ENCODE measurements around the gene EXOSC7.
"Not testable (repeated sequence)": the region's sequence is repeated elsewhere in the genome, so short reads cannot be mapped to it uniquely, and the experiment has no call there.

Gene EXOSC7

DNA sequence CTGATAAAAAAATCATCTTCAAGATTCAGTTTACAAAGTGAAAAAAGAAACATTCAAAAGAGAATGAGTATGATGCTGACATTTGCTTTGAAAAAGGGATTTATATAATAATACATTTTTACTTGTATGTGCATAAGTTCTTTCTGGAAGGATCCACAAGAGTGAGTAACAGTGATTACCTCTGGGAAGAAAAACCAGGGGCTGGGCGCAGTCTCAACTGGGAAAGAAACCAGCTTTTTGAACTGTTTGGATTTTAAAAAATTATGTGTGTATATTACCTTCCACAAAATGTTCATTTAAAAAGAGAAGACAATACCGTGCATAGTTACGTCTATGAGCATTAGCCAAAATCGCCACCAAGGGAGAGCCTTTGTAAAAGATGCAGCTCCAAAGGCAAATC, 51.4 kb downstream of the EXOSC7 start:
- peak; percentile 53 for DNase-seq

DNA sequence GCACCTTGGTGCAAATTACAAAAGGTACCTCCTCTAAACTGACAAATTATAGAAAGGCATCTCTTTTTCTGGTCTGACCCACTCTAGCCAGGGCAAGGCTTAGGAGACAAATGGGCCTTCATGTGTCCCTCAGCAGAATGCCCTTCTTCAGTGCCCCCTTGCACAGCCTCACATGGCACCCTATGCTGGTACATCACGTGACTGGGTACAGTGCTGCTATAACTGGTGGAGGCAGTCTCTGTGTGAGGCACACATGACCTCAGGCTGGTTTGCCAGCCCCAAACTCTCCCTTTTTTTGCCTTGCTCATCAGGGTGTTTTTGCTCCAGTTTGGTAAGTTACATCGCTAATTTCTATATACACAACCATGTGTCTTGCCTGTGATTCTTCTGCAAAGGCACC, 53.2 kb downstream of the EXOSC7 start:
- no peak for DNase-seq

DNA sequence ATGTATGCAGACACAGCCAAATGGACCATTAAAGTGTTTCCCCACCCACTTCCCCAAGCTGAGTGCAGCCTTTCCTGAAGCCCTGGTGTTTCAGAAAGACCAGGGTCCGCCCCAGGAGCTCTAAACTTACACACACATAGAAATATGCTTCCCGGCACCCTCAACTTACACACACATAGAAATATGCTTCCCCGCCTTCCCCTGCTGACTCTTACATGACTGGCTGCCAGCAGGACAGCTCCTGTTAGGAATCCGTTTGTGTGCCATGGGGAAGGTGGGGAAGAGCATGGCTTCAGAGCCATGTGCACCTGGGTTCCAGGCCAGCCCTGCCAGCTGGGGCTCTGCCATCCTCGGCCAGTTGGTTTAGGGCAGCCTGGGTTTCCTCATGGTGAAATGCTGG, 53.6 kb downstream of the EXOSC7 start:
- DNase-seq = peak; percentile 58

DNA sequence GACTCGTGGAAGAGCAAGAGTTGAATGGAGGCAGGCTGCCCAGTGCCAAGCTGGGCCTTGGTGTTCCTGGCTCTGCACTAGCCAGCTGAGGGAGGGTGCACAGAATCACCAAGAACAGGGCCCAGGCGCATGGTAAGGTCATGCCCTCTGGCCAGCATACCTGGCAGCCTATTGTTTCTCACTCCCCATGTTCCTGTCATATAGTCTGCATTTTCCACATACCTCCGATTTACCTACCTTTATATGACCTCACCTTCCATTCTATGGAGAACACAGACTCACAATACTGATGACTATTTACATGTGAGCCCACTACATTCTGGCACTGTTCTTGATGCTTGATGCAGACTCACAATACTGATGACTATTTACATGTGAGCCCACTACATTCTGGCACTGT, 55.5 kb downstream of the EXOSC7 start:
- no peak for DNase-seq

DNA sequence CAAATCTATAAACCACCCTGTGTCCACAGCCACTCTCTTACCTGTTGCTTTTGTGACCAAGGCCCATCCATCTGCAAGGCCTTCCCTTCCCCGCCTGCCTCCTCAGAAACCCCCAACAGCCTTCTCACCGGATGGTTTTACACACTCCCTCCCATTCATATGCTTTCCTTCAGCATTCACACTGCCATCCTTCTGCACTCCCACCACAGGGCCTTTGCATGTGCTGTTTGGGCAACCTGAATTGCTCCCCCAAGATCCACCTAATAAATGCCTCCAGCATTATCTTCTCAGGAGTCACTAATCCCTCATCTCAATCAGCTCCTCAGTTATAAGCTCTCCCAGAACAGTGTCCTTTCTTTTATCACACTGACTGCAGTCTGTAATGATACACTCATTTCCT, 56.1 kb downstream of the EXOSC7 start:
- DNase-seq = no peak

DNA sequence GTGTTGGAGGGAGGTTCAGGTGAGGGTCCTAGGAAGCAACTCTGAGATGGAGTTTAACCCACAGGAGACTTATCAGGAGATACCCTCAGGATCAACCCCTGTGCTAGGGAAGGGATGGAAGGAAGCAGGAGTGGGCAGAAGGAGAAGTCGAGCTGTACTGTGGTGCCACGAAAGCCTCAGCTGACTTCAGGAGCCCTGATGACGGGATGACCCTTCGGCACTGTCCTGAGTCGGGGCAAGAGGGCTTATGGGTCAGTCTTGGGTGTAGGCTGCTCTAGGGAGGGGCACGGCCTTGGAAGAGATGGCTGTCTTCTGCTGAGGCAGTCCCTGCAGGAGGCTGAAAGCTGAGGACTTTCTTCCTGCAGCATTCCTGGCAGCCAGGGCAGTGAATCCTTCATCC, 57.7 kb downstream of the EXOSC7 start:
- DNase-seq = no peak

DNA sequence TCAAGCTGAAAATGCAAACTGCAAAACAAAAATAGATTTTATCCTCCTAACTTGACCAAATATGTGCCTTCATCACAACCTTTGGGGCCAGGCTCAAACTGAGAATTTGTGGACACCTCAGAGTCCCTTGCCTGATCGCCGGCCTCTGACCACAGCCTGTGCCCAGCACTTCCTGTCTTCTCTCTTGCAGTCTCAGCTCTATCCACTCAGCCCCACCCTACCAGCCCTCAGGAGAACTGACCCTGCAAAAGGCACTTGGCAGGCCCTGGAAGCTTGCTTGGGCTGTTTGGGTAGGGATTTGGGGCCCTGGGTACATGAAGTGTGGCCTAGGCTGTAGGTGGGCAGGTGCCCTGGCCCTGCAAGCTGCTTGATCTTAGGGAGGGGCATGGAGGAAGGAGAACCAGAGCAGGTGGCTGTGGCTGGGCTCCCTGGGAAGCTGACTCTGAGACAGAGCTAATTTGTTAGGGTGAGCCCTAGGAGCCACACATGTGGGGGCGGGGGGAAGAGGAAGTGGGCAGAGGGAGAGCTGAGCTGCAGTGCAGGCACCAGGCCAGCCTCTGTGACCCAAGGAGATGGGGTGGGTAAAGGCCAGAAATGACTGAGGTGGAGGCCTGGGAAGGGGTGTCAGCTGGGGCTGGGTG, 58.7 kb downstream of the EXOSC7 start:
- DNase-seq = peak; percentile 65

DNA sequence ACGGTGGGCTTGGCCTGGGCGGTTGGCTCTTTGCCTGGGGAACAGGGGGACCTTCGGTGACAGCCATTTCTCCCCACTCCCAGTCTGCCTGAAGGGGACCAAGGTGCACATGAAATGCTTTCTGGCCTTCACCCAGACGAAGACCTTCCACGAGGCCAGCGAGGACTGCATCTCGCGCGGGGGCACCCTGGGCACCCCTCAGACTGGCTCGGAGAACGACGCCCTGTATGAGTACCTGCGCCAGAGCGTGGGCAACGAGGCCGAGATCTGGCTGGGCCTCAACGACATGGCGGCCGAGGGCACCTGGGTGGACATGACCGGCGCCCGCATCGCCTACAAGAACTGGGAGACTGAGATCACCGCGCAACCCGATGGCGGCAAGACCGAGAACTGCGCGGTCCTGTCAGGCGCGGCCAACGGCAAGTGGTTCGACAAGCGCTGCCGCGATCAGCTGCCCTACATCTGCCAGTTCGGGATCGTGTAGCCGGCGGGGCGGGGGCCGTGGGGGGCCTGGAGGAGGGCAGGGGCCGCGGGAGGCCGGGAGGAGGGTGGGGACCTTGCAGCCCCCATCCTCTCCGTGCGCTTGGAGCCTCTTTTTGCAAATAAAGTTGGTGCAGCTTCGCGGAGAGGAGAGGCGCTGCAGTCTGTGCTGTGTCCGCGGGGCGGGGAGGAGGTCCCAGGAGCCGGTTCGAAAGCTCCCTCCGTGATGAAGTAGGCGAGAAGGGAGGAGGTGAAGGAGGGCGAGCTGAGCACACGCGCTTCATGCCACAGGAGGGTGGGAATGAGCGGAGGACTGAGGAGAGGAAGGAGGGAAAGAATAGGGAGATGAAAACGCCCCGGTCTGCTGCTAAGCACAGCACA, 59.6 kb downstream of the EXOSC7 start:
- peak; percentile 61 for DNase-seq

DNA sequence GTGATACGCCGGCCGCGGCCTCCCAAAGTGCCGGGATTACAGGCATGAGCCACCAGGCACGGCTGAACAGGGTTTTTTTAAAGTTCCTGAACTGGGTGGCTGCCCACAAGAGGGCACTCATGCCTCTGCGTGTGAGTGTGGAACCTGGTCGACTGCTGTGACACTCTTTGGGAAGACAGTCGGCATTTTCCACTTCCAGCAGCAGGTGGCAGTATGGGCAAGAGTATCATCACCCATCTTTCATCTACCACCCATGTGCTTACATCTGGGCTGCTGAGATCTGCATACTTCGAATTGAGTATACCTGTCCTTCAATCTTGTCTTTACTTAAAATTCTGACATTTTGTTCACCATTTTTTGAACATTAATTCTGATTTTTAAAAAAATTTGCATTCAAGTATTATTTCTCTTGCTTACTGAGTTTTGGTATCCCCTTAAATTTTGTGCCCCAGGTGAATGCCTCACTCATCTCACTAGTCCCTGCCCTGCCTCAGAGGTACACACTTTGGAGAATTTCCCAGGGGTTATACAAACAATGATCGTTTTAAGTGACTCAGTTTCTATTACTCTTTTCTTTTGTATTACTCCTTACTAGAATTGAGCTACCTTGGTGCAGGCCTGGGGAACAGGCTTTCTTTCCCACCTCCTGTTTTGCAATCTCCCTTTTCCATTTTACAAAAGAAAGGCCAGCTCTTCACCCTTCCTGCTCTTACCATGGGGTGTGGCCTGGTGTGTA, 61.8 kb downstream of the EXOSC7 start:
- peak; percentile 93 for DNase-seq

DNA sequence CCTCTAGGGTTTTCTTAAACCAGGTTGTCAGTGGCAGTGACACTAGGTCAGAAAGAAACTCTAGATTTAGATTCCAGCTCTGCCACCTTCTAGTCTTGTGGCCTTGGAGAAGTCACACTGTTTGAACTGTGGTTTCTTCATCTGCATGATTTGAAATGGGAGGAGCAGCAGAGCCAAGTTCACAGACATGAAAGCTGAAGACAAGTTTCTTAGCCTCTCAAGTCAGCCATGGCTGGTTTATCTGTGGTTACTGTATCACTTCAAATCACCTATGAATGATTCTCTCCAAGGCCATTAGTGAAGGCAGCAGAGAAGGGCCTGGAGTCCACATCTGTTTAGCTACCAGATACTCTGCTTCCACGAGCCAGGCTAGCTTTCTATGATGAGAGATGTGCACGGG, 65.6 kb downstream of the EXOSC7 start:
- DNase-seq = no peak

DNA sequence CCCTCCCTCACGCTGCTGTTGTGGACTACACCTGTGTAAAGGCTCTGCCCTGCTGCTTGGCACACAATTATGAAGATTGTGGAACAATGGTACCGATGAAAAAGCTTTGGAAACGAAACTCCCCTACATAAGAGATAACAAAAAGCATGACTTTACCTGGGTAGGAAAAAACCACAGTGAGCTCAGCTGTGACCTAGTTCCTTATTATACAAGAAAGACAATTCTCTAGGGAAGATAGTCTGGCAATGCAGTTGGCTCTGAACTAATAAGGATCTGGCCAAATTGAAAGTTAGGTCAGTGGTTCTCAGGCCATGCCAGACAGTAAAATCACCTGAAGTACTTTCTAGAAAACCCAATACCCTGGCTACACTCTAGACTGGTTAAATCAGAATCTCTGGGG, 66.1 kb downstream of the EXOSC7 start:
- no peak for DNase-seq

DNA sequence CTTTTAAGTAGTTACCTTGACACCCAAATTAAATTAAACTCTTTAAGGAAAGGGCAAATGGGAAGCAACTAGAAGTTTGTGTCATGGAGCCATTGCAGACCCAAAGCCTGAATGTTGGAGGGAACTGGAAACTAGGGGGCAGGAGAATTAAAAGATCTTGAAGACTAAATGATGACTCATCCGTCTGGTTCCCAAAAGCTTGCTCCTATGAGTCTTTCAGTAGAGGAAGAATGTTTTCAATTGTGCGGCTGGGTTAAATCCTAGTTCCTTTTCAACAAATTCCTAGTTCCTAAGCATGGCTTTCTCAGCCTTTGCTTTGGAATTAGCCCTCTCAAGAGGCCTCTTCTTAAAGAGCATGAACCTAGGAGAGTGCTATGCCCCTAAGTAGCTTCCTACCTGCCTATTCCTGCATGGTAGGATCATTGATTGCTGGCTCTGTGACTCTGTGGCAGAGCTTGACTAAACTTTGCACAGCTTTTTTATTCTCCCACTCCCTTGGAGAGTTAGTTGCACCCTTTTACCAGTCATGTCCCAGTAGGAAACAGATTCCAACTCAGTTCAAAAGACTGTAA, 67.8 kb downstream of the EXOSC7 start:
- DNase-seq = no peak

DNA sequence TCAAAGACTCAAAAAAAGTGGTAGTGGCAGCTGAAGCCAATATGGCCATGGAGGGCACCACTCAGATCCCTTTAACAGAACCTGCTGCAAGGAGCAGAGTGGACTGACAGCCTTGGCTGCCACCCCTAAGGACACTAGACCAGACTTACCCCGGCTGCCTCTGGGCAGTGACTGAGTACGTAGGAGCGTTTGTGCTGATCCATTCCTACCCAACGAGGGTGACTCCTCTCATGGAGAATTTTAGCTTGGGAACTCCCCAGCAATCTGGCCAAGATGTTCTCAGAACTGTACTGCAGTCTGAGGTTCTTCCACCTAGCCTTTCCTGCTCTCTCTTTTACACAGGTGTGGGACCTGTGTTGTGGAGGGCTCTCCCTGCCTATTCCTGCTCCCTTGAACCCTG, 72.2 kb downstream of the EXOSC7 start:
- no peak for DNase-seq

DNA sequence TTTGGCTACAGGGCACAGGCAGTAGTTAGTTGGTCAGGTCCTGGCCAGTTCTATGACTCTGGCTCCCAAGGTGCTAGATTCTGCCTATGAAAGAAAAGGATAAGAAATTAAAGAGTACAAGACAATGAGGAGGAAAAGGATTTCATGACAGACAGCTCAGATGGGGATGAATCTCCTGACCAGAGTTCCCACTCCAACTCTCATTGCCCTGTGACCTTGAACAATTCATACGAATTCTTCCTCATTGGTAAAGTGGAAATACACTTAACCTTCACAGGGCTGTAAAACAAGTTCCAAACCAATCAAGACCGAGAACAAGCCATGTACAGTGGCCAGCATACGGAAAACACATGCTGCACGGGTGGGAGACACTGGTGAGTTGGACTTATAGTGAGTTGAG, 73.8 kb downstream of the EXOSC7 start:
- no peak for DNase-seq

DNA sequence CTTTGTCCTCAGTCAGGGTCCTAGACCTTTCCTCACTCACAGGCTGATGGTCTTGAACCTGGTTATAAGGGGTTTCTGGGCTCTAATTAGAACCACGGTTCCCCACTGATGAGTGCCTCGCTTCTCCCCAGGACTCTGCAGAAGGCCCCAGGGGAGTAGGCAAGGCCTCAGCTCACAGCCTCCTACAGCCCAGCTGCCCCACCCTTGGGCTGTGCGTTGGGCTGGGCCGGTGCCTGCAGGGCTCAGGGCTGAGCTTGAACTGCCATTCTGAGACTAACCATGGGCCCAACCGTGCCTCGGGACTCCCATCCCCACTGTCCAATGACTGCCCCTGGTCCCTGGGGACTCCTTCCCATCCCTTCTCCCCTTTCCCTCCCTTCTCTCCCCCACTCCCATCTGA, 75.6 kb downstream of the EXOSC7 start:
- no peak for DNase-seq

DNA sequence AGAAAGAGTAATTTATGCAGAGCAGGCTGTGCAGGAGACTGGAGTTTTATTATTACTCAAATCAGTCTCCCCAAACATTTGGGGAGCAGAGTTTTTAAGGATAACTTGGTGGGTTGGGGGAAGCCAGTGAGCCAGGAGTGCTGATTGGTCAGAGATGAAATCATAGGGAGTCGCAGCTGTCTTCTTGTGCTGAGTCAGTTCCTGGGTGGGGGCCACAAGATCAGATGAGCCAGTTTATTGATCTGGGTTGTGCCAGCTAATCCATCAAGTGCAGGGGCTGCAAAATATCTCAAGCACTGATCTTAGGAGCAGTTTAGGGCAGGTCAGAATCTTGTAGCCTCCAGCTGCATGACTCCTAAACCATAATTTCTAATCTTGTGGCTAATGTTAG, 77.8 kb downstream of the EXOSC7 start:
- DNase-seq = not testable (repeated sequence)

DNA sequence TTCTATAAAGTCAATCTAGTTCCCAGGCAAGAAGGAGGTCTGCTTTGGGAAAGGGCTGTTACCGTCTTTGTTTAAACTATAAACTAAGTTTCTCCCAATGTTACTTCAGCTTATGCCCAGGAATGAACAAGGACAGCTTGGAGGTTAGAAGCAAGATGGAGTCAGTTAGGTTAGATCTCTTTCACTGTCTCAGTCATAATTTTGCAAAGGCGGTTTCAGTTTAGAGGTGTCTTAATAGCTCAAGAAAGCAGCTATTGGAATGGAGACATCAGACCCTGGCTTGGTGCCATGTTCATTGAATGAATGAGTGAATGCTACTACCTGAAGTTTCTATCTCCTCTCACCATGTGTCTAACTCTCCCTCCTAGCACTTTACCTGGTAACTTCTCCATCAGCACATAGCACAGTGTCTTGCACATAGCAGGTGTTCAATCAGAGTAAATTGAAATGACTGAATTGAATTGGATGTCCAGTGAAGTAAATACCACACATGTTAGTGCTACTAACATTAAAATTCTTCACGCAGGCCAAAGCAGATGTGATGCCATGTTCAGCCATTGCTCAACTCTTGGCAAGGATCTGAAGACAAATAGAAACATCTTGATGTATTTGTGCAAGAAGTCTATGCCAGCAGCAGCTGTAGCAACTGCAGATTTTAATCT, 78.3 kb downstream of the EXOSC7 start:
- DNase-seq = no peak

DNA sequence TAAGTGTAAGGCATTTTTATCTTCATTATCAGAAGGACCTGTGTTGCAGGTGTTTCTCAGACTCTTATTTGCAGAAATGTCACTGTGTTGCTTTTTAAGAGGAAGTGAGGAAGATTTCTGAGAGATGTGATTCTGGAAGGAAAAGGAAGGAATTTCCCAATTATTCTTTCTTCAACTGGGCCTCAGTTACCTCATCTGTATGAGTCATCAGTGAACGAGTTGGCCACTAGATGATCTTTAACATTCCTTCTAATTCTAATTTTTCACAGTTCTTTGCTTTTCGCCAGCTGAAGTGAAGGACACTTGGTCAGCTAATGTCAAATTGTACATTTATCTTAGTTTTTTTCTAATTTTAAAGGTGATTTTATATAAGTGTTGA, 79.0 kb downstream of the EXOSC7 start:
- no peak for DNase-seq

DNA sequence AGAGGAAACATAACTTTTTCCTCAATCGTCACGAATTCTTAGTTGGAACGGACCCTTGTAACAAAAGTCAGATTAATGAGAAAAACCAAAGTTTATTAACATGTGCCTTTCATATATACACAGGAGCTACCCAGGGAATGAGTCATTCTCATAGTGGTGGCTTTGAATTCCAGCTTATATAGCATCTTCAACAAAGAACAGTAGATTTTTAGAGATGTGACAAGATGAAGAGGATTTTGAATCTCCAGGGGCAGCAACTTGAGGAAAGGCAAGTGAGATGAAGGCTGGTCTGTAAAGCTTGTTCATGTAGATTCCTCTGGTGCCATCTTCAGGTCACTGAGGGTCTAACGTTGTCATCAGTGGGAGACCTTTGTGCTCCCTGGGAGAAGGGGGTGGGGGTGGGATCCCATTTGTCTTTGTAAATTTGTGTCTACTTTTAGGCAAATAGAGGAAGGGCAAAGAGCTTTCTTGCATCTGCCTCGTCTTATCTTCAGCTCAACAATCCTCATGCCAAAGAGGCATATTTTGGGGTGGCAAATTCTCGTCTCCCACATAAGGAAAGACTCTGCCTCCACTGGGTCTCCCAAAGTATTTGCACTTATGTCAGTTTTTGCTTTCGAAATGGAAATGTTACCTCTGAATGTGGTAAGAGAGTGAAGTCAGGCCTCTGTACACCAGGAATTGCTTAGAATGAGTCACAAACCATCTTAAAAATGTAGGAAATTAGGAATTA, 79.5 kb downstream of the EXOSC7 start:
- no peak for DNase-seq

DNA sequence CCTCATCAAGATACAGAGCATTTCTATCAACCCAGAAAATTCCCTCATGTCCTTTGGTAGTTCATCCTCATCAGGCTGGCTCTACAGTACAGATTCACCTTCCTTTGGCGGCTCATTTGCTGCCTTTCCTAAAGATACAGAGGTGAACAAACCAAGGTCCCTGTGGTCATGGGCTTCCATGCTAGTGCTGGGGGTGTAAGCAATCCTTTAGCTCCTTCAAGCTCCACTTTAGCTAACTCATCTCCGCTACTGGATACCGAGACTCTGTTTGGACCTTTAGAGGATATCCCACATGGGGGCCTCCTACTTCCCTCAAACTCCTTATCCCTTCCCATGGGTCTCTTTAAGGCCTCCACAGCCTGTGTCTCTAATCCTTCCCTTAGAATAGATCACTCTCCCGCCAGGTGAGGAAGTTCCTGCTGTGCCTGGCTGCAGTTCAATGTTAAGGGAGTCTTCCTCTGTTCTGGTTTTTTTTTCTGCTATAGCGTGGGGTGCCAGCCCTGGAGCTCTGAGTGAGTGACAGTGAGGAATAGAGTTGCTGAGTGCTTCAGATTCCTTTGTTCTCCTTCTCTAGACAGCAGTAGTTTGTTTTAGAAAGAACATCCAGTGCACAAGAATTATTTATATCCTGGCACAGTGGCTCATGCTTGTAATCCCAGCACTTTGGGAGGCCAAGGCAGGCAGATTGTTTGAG, 80.7 kb downstream of the EXOSC7 start:
- DNase-seq = no peak

DNA sequence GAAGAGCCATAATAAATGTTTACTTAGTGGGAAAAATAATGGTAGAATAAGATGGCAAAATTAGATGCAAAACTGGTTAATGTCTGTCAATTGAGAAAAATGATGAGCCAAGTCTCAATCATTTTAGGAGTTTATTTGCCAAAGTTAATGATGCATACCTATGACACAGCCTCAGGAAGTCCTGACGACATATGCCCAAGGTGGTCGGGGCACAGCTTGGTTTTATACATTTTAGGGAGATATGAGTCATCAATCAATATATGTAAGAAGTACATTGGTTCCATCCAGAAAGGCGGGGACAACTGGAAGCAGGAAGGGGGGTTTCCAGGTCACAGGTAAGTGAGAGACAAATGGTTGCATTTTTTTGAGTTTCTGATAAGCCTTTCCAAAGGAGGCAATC, 81.5 kb downstream of the EXOSC7 start:
- DNase-seq = no peak

DNA sequence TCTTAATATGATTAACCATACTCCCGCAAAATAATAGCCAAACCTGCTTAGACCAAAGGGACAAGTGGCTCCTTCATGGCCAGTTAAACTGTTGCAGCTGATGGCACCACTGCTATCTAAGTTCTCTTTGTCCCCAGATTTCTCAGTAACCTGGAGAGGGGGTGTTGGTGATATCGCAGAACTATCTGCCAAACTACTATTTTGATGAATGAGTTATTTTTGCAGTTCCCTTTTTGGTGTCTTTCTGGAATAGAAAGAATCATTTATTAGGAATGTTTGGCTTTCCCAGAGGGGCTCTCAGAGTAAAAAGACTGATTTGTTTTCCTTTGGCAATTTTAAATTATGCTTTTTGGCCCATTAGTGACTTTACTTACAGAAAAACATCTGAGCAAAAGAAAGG, 83.1 kb downstream of the EXOSC7 start:
- no peak for DNase-seq

All from femur (tissue), 1 donor.